SK-N-MC (cell line): ENCODE data around the gene ARID1B.

Source experiments
- EZH2 ChIP-seq: fragments of 200-600 bp; sonication (generic); IDR thresholded peaks from one replicate; pipeline ENCODE4 v1.6.1; 2017; ENCODE audit warnings: antibody characterized with exemption
- POLR2AphosphoS5 ChIP-seq: IDR thresholded peaks from 2 replicates; pipeline ENCODE4 v1.6.1; 2012; ENCODE audit warnings: mild to moderate bottlenecking, low read depth, low read length, borderline replicate concordance

GRCh38 chr6:157244175-157244574 lies 467.0 kb downstream of the ARID1B start:
- TF ChIP-seq POLR2AphosphoS5: no peak
- TF ChIP-seq EZH2: no peak
